ENCODE results near the gene ACOT12. TPM values are rescaled to one million over a fixed set of nuclear protein-coding genes. Genes with fewer than 3 reads are reported as not detected.

The ACOT12 gene
- total and polyA plus RNA-seq, 2 donors, result 0.05 to 0.21 TPM

- no peak for DNase-seq (ENCODE audit: extremely low spot score)
- WGBS, result 88% methylated on average over 2 of the region's 2 CpGs
- Histone ChIP-seq H3K4me1 (ENCODE audit: insufficient read depth) (no peaks in the 10 kb centered on the region), H3K27ac (ENCODE audit: low read depth) (no peak overlapping the region), H3K36me3 (ENCODE audit: insufficient read depth) (no peaks in the 10 kb centered on the region), H3K4me3 (ENCODE audit: low read depth, low read length) (no peak overlapping the region)
Measured at GRCh38 chr5:81383867-81384266, 10.1 kb downstream of the ACOT12 start.

DNA sequence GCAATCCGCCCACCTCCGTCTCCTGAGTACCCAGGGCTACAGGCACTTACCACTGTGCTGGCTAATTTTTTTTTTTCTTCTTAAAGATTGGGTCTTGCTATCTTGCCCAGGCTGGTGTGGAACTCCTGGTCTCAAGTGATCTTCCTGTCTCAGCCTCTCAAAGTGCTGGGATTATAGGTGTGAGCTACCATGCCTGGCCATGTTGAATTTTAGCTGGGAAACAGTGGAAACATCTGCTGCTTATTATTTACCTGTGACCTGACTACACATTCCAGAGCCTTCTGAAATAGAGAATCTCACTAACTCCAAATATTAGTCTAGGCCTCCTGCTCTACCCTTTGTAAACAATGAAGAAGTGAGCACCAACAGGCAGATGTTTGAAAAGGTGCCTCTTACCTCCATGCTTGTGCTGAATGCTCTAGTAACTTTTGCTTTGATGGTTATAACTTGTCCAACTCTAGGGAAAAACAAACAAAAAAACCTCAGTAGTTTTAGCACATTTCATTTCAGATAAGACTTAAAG lies 22.5 kb downstream of the ACOT12 start:
- DNase-seq (ENCODE audit: extremely low spot score), result no peak
- H3K36me3 ChIP-seq (ENCODE audit: insufficient read depth), result no peaks in the 10 kb centered on the region
- H3K4me1 ChIP-seq (ENCODE audit: insufficient read depth), result no peaks in the 10 kb centered on the region
- 94% methylated on average over 2 of the region's 2 CpGs for WGBS
- no peak overlapping the region for H3K4me3 ChIP-seq (ENCODE audit: low read depth, low read length)
- H3K27ac ChIP-seq (ENCODE audit: low read depth), result no peak overlapping the region

GRCh38 chr5:81370912-81371311 lies 23.0 kb downstream of the ACOT12 start:
- no peak overlapping the region for H3K27ac ChIP-seq (ENCODE audit: low read depth)
- no peaks in the 10 kb centered on the region for H3K4me1 ChIP-seq (ENCODE audit: insufficient read depth)
- no peak for DNase-seq (ENCODE audit: extremely low spot score)
- H3K4me3 ChIP-seq (ENCODE audit: low read depth, low read length), result no peak overlapping the region
- no peaks in the 10 kb centered on the region for H3K36me3 ChIP-seq (ENCODE audit: insufficient read depth)

DNA sequence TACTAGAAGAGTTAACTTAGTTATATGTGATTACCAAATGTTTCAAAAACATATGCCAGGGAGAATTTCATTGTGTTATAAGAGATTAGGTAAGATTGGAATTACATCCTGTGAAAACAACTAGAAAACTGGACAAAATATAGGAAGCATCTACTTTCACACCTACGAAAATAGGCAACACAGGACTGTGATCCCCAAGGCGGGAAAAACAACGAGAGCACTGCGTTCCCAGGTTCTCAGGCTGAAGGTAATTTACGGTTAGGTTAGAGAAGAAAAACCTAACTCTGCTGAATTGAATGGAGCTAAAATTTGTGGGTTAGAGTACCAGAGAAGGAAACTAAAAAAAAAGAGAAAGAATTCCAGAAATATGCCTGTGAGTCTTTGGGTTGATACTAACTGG lies 28.4 kb downstream of the ACOT12 start:
- no peak for DNase-seq (ENCODE audit: extremely low spot score)
- H3K36me3 ChIP-seq (ENCODE audit: insufficient read depth), result no peaks in the 10 kb centered on the region
- no peak overlapping the region for H3K4me3 ChIP-seq (ENCODE audit: low read depth, low read length)
- H3K27ac ChIP-seq (ENCODE audit: low read depth), result no peak overlapping the region
- WGBS, result 93% methylated on average over 5 of the region's 5 CpGs
- H3K4me1 ChIP-seq (ENCODE audit: insufficient read depth), result no peaks in the 10 kb centered on the region

DNA sequence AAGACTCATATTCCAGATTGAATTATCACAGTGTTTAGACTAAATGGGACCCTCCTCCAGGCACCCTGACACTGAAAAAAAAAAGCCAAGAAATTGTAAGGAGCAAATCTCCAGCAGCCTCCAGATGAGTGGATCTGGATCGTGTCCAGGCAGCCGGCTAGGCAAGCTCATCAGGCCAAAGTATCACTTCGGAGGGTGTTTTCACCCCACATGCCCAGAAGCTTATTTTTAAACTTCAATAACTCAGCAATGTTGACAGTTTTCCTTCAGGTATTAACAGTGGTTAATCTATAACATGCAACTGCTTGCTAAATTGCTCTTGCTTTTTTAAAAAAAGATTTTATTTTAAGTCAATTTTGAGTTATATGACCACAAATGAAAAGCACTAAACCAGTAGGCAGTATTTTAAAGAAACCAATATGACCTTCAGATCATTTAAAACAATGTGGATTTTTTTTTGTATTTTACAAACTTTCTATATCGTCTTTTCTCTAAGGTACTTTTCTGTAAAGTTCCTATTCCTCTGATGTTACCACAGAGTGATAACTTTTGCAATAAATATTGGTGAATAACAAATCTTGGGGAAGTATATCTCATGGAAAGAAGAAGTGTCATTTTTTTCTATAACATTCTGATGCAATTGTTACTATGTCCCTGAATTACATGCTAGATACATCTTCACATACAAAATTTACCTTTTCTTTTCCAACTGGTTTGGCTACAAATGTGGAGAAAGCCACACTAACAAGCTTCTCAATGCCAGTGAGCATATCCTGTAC lies 30.7 kb downstream of the ACOT12 start:
- WGBS, result 55% methylated on average over 4 of the region's 4 CpGs
- Histone ChIP-seq H3K27ac (ENCODE audit: low read depth) (no peak overlapping the region), H3K4me3 (ENCODE audit: low read depth, low read length) (no peak overlapping the region), H3K4me1 (ENCODE audit: insufficient read depth) (no peaks in the 10 kb centered on the region), H3K36me3 (ENCODE audit: insufficient read depth) (no peaks in the 10 kb centered on the region)
- DNase-seq (ENCODE audit: extremely low spot score), result no peak

- Histone ChIP-seq H3K4me3 (ENCODE audit: low read depth, low read length) (no peak overlapping the region), H3K4me1 (ENCODE audit: insufficient read depth) (no peaks in the 10 kb centered on the region), H3K36me3 (ENCODE audit: insufficient read depth) (no peaks in the 10 kb centered on the region), H3K27ac (ENCODE audit: low read depth) (no peak overlapping the region)
- WGBS, result 93% methylated on average over 2 of the region's 2 CpGs
- no peak for DNase-seq (ENCODE audit: extremely low spot score)
Measured at GRCh38 chr5:81361600-81361999, 32.3 kb downstream of the ACOT12 start.

- no peak overlapping the region for H3K4me3 ChIP-seq (ENCODE audit: low read depth, low read length)
- no peaks in the 10 kb centered on the region for H3K36me3 ChIP-seq (ENCODE audit: insufficient read depth)
- 91% methylated on average over 4 of the region's 4 CpGs for WGBS
- no peak overlapping the region for H3K27ac ChIP-seq (ENCODE audit: low read depth)
- DNase-seq (ENCODE audit: extremely low spot score), result no peak
- H3K4me1 ChIP-seq (ENCODE audit: insufficient read depth), result no peaks in the 10 kb centered on the region
Measured at GRCh38 chr5:81360640-81361039, 33.3 kb downstream of the ACOT12 start.

- no peaks in the 10 kb centered on the region for H3K36me3 ChIP-seq (ENCODE audit: insufficient read depth)
- no peak for DNase-seq (ENCODE audit: extremely low spot score)
- no peak overlapping the region for H3K27ac ChIP-seq (ENCODE audit: low read depth)
- 80% methylated on average over 2 of the region's 2 CpGs for WGBS
- no peaks in the 10 kb centered on the region for H3K4me1 ChIP-seq (ENCODE audit: insufficient read depth)
- H3K4me3 ChIP-seq (ENCODE audit: low read depth, low read length), result no peak overlapping the region
Measured at GRCh38 chr5:81359881-81360280, 34.1 kb downstream of the ACOT12 start.

DNA sequence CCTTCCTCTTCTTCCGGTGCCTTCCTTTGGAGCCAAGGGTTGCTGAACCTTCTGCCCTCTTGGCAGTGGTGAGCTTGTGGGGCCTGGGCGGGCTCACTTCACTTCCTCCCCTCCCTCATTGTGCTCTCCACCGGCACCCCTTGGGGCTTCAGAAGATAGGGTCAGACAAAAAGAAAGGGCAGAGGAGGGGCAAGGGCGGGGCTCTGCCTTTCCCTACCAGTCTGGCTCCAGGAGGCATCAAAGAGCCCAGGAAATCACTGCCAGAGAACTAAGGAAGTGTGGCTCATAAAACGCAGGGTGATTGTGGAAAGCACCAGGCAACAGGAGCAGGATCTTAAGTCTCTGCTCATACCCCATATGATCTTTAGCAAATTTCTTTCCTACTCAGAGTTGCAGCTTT lies 34.8 kb downstream of the ACOT12 start:
- no peaks in the 10 kb centered on the region for H3K36me3 ChIP-seq (ENCODE audit: insufficient read depth)
- WGBS, result 36% methylated on average over 5 of the region's 5 CpGs
- no peak overlapping the region for H3K4me3 ChIP-seq (ENCODE audit: low read depth, low read length)
- no peak for DNase-seq (ENCODE audit: extremely low spot score)
- H3K27ac ChIP-seq (ENCODE audit: low read depth), result no peak overlapping the region
- no peaks in the 10 kb centered on the region for H3K4me1 ChIP-seq (ENCODE audit: insufficient read depth)

DNA sequence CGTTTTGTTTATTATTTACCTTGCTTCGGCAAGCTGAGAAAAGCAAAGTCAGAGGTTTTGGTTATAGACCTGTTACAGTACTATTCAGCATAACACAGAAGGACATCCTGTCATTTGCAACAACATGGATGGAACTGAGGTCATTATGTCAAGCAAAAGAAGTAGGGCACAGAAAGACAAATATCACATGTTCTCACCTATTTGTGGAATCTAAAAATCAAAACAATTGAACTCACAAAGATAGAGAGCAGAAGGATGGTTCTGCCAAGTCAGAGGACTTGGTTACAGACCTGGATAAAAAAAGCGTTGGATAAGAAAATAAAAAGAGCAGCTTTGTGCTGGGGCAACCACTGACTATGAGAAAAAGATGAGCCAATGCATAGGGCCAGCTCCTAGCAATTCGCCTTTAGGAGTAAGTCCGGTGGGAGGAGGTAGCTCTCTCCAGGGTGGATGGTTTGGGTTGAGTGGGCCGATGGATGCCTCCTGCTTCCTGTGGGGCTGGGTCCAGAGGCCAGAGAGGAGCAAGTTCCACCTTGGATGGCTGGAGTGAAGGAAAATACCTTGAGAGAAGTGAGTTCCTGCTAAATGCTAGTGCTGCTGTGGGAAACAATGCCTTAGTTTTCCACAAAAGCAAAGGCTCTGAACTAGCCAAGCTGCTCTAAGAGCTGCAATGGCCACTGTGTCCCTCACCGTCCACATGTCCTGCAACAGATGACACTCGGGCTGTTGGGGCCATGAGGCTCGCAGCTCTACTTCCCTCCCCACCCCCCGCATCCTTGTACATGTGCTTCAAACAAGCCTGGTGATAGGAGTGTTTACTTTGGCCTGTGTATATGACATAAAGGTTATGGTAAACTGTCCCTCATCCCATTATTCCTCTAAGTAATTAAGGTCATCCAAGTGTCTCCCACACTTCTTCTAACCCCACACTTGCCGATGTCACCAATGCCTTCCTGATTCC lies 38.4 kb downstream of the ACOT12 start:
- H3K36me3 ChIP-seq (ENCODE audit: insufficient read depth), result no peaks in the 10 kb centered on the region
- no peak overlapping the region for H3K4me3 ChIP-seq (ENCODE audit: low read depth, low read length)
- no peaks in the 10 kb centered on the region for H3K4me1 ChIP-seq (ENCODE audit: insufficient read depth)
- 76% methylated on average over 11 of the region's 11 CpGs for WGBS
- no peak for DNase-seq (ENCODE audit: extremely low spot score)
- no peak overlapping the region for H3K27ac ChIP-seq (ENCODE audit: low read depth)

GRCh38 chr5:81354093-81354492 lies 39.8 kb downstream of the ACOT12 start:
- H3K4me1 ChIP-seq (ENCODE audit: insufficient read depth), result no peaks in the 10 kb centered on the region
- H3K36me3 ChIP-seq (ENCODE audit: insufficient read depth), result no peaks in the 10 kb centered on the region
- H3K27ac ChIP-seq (ENCODE audit: low read depth), result no peak overlapping the region
- 63% methylated on average over 2 of the region's 2 CpGs for WGBS
- H3K4me3 ChIP-seq (ENCODE audit: low read depth, low read length), result no peak overlapping the region
- no peak for DNase-seq (ENCODE audit: extremely low spot score)

GRCh38 chr5:81353189-81353588 lies 40.7 kb downstream of the ACOT12 start:
- H3K27ac ChIP-seq (ENCODE audit: low read depth), result no peak overlapping the region
- no peak overlapping the region for H3K4me3 ChIP-seq (ENCODE audit: low read depth, low read length)
- no peaks in the 10 kb centered on the region for H3K4me1 ChIP-seq (ENCODE audit: insufficient read depth)
- DNase-seq (ENCODE audit: extremely low spot score), result no peak
- 60% methylated on average over 5 of the region's 5 CpGs for WGBS
- no peaks in the 10 kb centered on the region for H3K36me3 ChIP-seq (ENCODE audit: insufficient read depth)

- Histone ChIP-seq H3K4me1 (ENCODE audit: insufficient read depth) (no peaks in the 10 kb centered on the region), H3K4me3 (ENCODE audit: low read depth, low read length) (no peak overlapping the region), H3K27ac (ENCODE audit: low read depth) (no peak overlapping the region), H3K36me3 (ENCODE audit: insufficient read depth) (no peaks in the 10 kb centered on the region)
- no peak for DNase-seq (ENCODE audit: extremely low spot score)
Measured at GRCh38 chr5:81350507-81350906, 43.4 kb downstream of the ACOT12 start.

GRCh38 chr5:81349161-81349560 lies 44.8 kb downstream of the ACOT12 start:
- no peaks in the 10 kb centered on the region for H3K4me1 ChIP-seq (ENCODE audit: insufficient read depth)
- H3K27ac ChIP-seq (ENCODE audit: low read depth), result no peak overlapping the region
- no peaks in the 10 kb centered on the region for H3K36me3 ChIP-seq (ENCODE audit: insufficient read depth)
- no peak overlapping the region for H3K4me3 ChIP-seq (ENCODE audit: low read depth, low read length)
- DNase-seq (ENCODE audit: extremely low spot score), result no peak
- WGBS, result 62% methylated on average over 4 of the region's 4 CpGs
